ENCODE results near the gene SLU7.

GRCh38 chr5:160375701-160376100, 43.2 kb downstream of the SLU7 start:
- TF ChIP-seq CTCF (IDR thresholded peaks at IDR 0.05) (no peak), POLR2A (IDR thresholded peaks at IDR 0.05) (no peak)
